ENCODE results near the gene SLC27A5.
"Not testable (repeated sequence)": the region's sequence is repeated elsewhere in the genome, so short reads cannot be mapped to it uniquely, and the experiment has no call there.

Gene SLC27A5

DNA sequence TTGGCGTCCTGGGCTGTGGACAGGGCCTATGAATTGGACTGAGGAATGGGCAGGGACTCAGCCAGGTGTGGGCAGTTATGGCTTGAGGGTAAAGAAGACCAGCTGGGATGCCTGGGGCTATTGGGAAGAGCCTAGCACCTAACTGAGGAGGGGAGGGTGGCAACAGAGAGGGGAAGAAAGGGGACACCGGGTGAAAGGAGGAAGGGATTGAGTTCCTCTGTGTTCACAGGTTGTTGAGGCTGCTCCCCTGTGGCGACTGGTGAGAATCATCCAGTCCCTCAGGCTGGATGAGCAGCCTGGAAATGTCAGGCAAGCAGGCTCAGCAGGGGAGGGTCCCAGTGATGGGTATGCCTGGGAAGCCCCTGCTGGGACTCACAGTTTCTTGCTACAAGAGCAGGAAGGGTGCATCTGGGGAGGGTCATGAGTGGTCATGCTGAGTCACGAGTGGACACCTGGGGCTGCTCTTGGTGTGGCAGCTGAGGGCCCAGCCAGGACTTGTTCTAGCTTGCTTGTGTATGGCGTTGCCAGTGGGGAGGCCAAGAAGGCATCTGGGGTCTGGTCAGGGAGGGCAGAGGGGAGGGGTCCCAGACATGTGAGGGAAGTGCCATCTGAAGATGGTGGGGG, 43.5 kb downstream of the SLC27A5 start:
- DNase-seq (ENCODE audit: low spot score), result no peak

GRCh38 chr19:58466760-58467589, 44.8 kb downstream of the SLC27A5 start, which contains the start of gene ZNF324:
Gene ZNF324 (plus strand): TSS chr19:58467080. CDS start chr19:58469186, 2,106 bp downstream.
- DNase-seq (ENCODE audit: low spot score), result peak; percentile 99

GRCh38 chr19:58466089-58466759, 45.6 kb downstream of the SLC27A5 start:
- DNase-seq (ENCODE audit: low spot score), result no peak

DNA sequence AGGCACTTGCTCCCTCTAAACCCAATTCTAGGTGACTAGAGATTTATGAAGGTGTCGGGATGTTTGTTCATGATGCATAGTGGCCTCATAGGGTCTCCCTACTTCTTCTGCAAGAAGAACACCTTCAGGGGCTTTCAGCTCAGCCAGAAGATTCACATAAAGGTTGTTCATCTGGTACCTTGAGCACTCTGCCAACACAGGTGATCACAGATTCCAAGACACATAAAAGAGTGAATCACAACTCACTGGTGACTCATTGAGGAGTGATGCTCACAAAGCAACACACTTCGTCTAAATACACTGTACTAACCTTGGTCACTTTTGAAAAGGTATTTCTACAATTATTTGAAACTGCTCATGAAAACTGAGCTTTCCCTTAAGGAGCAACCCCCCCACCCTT, 51.8 kb downstream of the SLC27A5 start:
- no peak for DNase-seq (ENCODE audit: low spot score)

GRCh38 chr19:58456111-58456510, 55.7 kb downstream of the SLC27A5 start:
- DNase-seq (ENCODE audit: low spot score), result no peak

DNA sequence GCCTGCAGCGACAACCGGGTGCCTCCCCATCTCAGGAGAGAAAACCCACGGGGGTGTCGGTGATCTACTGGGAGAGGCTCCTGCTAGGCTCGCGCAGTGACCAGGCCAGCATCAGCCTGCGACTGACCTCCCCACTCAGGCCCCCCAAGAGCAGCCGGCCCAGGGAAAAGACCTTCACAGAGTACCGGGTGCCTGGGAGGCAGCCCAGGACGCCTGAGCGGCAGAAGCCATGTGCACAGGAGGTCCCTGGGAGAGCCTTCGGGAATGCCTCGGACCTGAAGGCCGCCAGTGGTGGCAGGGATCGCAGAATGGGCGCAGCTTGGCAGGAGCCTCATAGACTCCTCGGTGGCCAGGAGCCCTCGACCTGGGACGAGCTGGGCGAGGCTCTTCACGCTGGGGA, 56.5 kb downstream of the SLC27A5 start:
- DNase-seq (ENCODE audit: low spot score), result no peak

- DNase-seq (ENCODE audit: low spot score), result no peak
These were observed 58.0 kb downstream of the SLC27A5 start for GRCh38 chr19:58453743-58454142.

GRCh38 chr19:58451358-58452101, 60.3 kb downstream of the SLC27A5 start, which contains the start of gene ZNF324B:
Gene ZNF324B (plus strand): TSS chr19:58451622. CDS start chr19:58453702, 2,080 bp downstream.
- DNase-seq (ENCODE audit: low spot score), result peak; percentile 97

DNA sequence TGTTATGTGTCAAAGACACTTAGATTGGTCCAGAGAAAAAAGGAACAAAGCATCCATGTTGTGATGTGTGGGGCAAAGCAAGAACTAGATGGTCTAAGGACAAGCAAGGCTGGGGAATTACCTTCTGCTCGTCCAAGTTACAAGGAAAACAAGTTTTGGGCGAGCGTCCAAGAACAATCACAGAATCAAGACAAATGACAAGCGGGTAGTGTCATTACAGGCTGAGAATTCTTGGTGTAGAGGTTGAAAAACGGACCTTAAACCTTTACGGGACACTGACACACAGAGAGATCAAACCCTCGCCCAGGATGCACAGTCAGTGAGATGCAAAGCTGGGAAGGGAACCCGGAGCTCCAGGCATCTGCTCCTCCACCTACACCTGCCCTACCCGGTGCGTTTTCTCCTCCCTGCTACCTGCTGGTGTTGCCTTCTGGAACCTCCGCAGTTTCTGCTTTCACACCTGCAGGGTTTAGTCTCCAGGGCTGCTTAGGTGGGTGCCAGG, 60.9 kb downstream of the SLC27A5 start:
- no peak for DNase-seq (ENCODE audit: low spot score)

GRCh38 chr19:58449980-58450379, 61.8 kb downstream of the SLC27A5 start:
- not testable (repeated sequence) for DNase-seq (ENCODE audit: low spot score)

- not testable (repeated sequence) for DNase-seq (ENCODE audit: low spot score)
These were observed 62.9 kb downstream of the SLC27A5 start for GRCh38 chr19:58448860-58449259.

Data from D341Med (cell line).